Activated naive CD4-positive, alpha-beta T cell treated with anti-CD3 and anti-CD28 coated beads for 36 hours (primary cell): ENCODE measurements around the gene DYNLT2B. TPM values are rescaled to one million over a fixed set of nuclear protein-coding genes. Genes with fewer than 3 reads are reported as not detected.

Experiments
- CTCF ChIA-PET: fragments of 350-600 bp; sonication (Branson Sonifier 250); formaldehyde crosslinking; loops from one replicate; lab custom pipeline; 2021; ENCODE audit warnings: antibody characterized with exemption; lab: Charles Lee
- DNase-seq: peaks from one replicate; pipeline ENCODE4 v3.0.0-alpha.2; 2020
- H3K27ac Mint-ChIP-seq: one replicate; pipeline ENCODE4 v1.8.0; 2021; ENCODE audit warnings: mild to moderate bottlenecking, mixed read lengths
- H3K27me3 Mint-ChIP-seq: one replicate; pipeline ENCODE4 v1.8.0; 2021; ENCODE audit warnings: low read depth, mixed read lengths
- H3K36me3 Mint-ChIP-seq: one replicate; pipeline ENCODE4 v1.8.0; 2021; ENCODE audit warnings: low read depth, mixed read lengths
- H3K4me1 Mint-ChIP-seq: one replicate; pipeline ENCODE4 v1.8.0; 2021; ENCODE audit warnings: low read depth, mixed read lengths
- H3K4me3 Mint-ChIP-seq: one replicate; pipeline ENCODE4 v1.8.0; 2021; ENCODE audit warnings: mild to moderate bottlenecking, moderate library complexity, mixed read lengths
- H3K9me3 Mint-ChIP-seq: one replicate; pipeline ENCODE4 v1.8.0; 2021; ENCODE audit warnings: mixed read lengths
- intact Hi-C: fragments of 100-400 bp; cut with micrococcal nuclease; formaldehyde crosslinking; loops from one replicate; pipeline ENCODE4 v1.15.1; 2023
- total RNA-seq, 2 experiments: library from RNA; stranded (reverse); gene quantifications; one replicate each; pipeline ENCODE4 v1.2.3, GENCODE V29; 2021

The DYNLT2B gene
- total RNA-seq, 2 experiments from 2014 or later = 13.3 TPM

GRCh38 chr3:196287090-196287439, 31.0 kb downstream of the DYNLT2B start:
- no peaks in the 10 kb centered on the region for H3K9me3 Mint-ChIP-seq
- intact Hi-C loops = loop anchor here (1.0 kb wide), 4 partner anchors 8 to 655 kb away; partner anchors contain the start of gene NCBP2
- CTCF ChIA-PET = no interaction called here
- H3K27ac Mint-ChIP-seq = peak overlapping the region; percentile 99
- peak overlapping the region; percentile 100 for H3K4me3 Mint-ChIP-seq
- no peaks in the 10 kb centered on the region for H3K27me3 Mint-ChIP-seq
- H3K4me1 Mint-ChIP-seq = peaks cover 39% of the 10 kb centered on the region
- peaks cover 11% of the 10 kb centered on the region for H3K36me3 Mint-ChIP-seq
- peak; percentile 49 for DNase-seq

GRCh38 chr3:196284396-196284795, 33.6 kb downstream of the DYNLT2B start:
- Mint-ChIP-seq H3K4me1 (peaks cover 59% of the 10 kb centered on the region), H3K4me3 (no peak overlapping the region), H3K27ac (no peak overlapping the region), H3K36me3 (peaks cover 11% of the 10 kb centered on the region), H3K27me3 (no peaks in the 10 kb centered on the region), H3K9me3 (no peaks in the 10 kb centered on the region)
- intact Hi-C loops = no loop called here
- DNase-seq = no peak
- CTCF ChIA-PET = interaction anchor here (0.8 kb wide), 2 partner anchors 11 to 17 kb away, joined by 3 read pairs; no protein-coding TSS in a partner anchor

- CTCF ChIA-PET = interaction anchor here (0.6 to 1.6 kb wide), 3 partner anchors 28 to 237 kb away, joined by 3 to 5 read pairs (median 3); no protein-coding TSS in a partner anchor
- H3K27me3 Mint-ChIP-seq = no peaks in the 10 kb centered on the region
- no peak overlapping the region for H3K4me3 Mint-ChIP-seq
Observed at GRCh38 chr3:196281962-196282361, 36.1 kb downstream of the DYNLT2B start.

GRCh38 chr3:196280689-196281440, 37.2 kb downstream of the DYNLT2B start:
- Mint-ChIP-seq H3K27ac (peak overlapping the region; percentile 0), H3K4me3 (no peak overlapping the region), H3K9me3 (no peaks in the 10 kb centered on the region), H3K27me3 (no peaks in the 10 kb centered on the region), H3K36me3 (peaks cover 7% of the 10 kb centered on the region), H3K4me1 (peaks cover 63% of the 10 kb centered on the region)
- intact Hi-C loops = no loop called here
- peak; percentile 61 for DNase-seq
- CTCF ChIA-PET = interaction anchor here (0.6 to 1.6 kb wide), 4 partner anchors 39 to 424 kb away, joined by 3 to 4 read pairs (median 3); no protein-coding TSS in a partner anchor

More at GRCh38 chr3:196281962-196282361, 36.1 kb downstream of the DYNLT2B start:
- no peak overlapping the region for H3K27ac Mint-ChIP-seq
- DNase-seq = no peak
- no peaks in the 10 kb centered on the region for H3K9me3 Mint-ChIP-seq
- intact Hi-C loops = no loop called here
- H3K36me3 Mint-ChIP-seq = peaks cover 7% of the 10 kb centered on the region
- H3K4me1 Mint-ChIP-seq = peaks cover 71% of the 10 kb centered on the region

- H3K4me1 Mint-ChIP-seq = peaks cover 73% of the 10 kb centered on the region
- H3K4me3 Mint-ChIP-seq = peak overlapping the region; percentile 45
- peak overlapping the region; percentile 94 for H3K27ac Mint-ChIP-seq
- CTCF ChIA-PET = interaction anchor here (0.6 to 2.1 kb wide), 2 partner anchors 10 to 42 kb away, joined by 3 to 7 read pairs; no protein-coding TSS in a partner anchor
- peaks cover 18% of the 10 kb centered on the region for H3K36me3 Mint-ChIP-seq
- H3K27me3 Mint-ChIP-seq = no peaks in the 10 kb centered on the region
- intact Hi-C loops = loop anchor here (2.0 kb wide), 1 partner anchor 158 kb away; the partner anchor contains the start of gene UBXN7
- H3K9me3 Mint-ChIP-seq = peaks cover 1% of the 10 kb centered on the region
- no peak for DNase-seq
Observed at GRCh38 chr3:196275126-196275525, 42.9 kb downstream of the DYNLT2B start.

GRCh38 chr3:196274585-196274984, 43.5 kb downstream of the DYNLT2B start:
- Mint-ChIP-seq H3K27me3 (no peaks in the 10 kb centered on the region), H3K4me3 (peak overlapping the region; percentile 52), H3K36me3 (peaks cover 19% of the 10 kb centered on the region), H3K9me3 (peaks cover 1% of the 10 kb centered on the region), H3K4me1 (peaks cover 73% of the 10 kb centered on the region), H3K27ac (peak overlapping the region; percentile 94)
- DNase-seq = peak; percentile 86
- intact Hi-C loops = loop anchor here (1.0 to 2.0 kb wide), 7 partner anchors 13 to 228 kb away; partner anchors contain the start of genes DYNLT2B, PCYT1A, TFRC and UBXN7
- CTCF ChIA-PET = interaction anchor here (0.6 to 2.1 kb wide), 3 partner anchors 11 to 1752 kb away, joined by 3 to 7 read pairs (median 5); no protein-coding TSS in a partner anchor

GRCh38 chr3:196273655-196274054, 44.4 kb downstream of the DYNLT2B start:
- H3K36me3 Mint-ChIP-seq = peaks cover 25% of the 10 kb centered on the region
- H3K27ac Mint-ChIP-seq = peak overlapping the region; percentile 94
- peaks cover 68% of the 10 kb centered on the region for H3K4me1 Mint-ChIP-seq
- intact Hi-C loops = loop anchor here (1.0 to 2.0 kb wide), 7 partner anchors 14 to 229 kb away; partner anchors contain the start of genes DYNLT2B, PCYT1A, TFRC and UBXN7
- peaks cover 1% of the 10 kb centered on the region for H3K9me3 Mint-ChIP-seq
- DNase-seq = no peak
- CTCF ChIA-PET = interaction anchor here (0.5 to 1.5 kb wide), 5 partner anchors 10 to 249 kb away, joined by 3 to 7 read pairs (median 3); no protein-coding TSS in a partner anchor
- no peak overlapping the region for H3K4me3 Mint-ChIP-seq
- H3K27me3 Mint-ChIP-seq = no peaks in the 10 kb centered on the region

- H3K36me3 Mint-ChIP-seq = peaks cover 24% of the 10 kb centered on the region
- intact Hi-C loops = no loop called here
- H3K4me1 Mint-ChIP-seq = peaks cover 62% of the 10 kb centered on the region
- CTCF ChIA-PET = interaction anchor here (0.5 to 1.5 kb wide), 11 partner anchors 10 to 249 kb away, joined by 3 to 7 read pairs (median 3); partner anchors contain the start of gene DYNLT2B
- H3K9me3 Mint-ChIP-seq = peaks cover 1% of the 10 kb centered on the region
- no peaks in the 10 kb centered on the region for H3K27me3 Mint-ChIP-seq
- H3K4me3 Mint-ChIP-seq = no peak overlapping the region
- H3K27ac Mint-ChIP-seq = peak overlapping the region; percentile 94
- no peak for DNase-seq
Observed at GRCh38 chr3:196272826-196273225, 45.2 kb downstream of the DYNLT2B start.

GRCh38 chr3:196270499-196270898, 47.5 kb downstream of the DYNLT2B start:
- peaks cover 22% of the 10 kb centered on the region for H3K36me3 Mint-ChIP-seq
- intact Hi-C loops = no loop called here
- CTCF ChIA-PET = no interaction called here
- peaks cover 52% of the 10 kb centered on the region for H3K4me1 Mint-ChIP-seq
- H3K27me3 Mint-ChIP-seq = no peaks in the 10 kb centered on the region
- H3K9me3 Mint-ChIP-seq = peaks cover 1% of the 10 kb centered on the region
- no peak overlapping the region for H3K4me3 Mint-ChIP-seq
- DNase-seq = no peak
- no peak overlapping the region for H3K27ac Mint-ChIP-seq

- Mint-ChIP-seq H3K27ac (no peak overlapping the region), H3K4me3 (no peak overlapping the region), H3K4me1 (peaks cover 35% of the 10 kb centered on the region), H3K27me3 (no peaks in the 10 kb centered on the region), H3K9me3 (peaks cover 1% of the 10 kb centered on the region), H3K36me3 (peaks cover 21% of the 10 kb centered on the region)
- CTCF ChIA-PET = interaction anchor here (0.6 to 2.0 kb wide), 3 partner anchors 137 to 343 kb away, joined by 3 to 5 read pairs (median 4); no protein-coding TSS in a partner anchor
- DNase-seq = no peak
- intact Hi-C loops = no loop called here
Observed at GRCh38 chr3:196268284-196269163, 49.5 kb downstream of the DYNLT2B start.

- no peaks in the 10 kb centered on the region for H3K9me3 Mint-ChIP-seq
- H3K4me1 Mint-ChIP-seq = peaks cover 4% of the 10 kb centered on the region
- no peaks in the 10 kb centered on the region for H3K27me3 Mint-ChIP-seq
- no peak overlapping the region for H3K4me3 Mint-ChIP-seq
- intact Hi-C loops = no loop called here
- CTCF ChIA-PET = no interaction called here
- no peak overlapping the region for H3K27ac Mint-ChIP-seq
- DNase-seq = no peak
- H3K36me3 Mint-ChIP-seq = peaks cover 9% of the 10 kb centered on the region
Observed at GRCh38 chr3:196263819-196264218, 54.2 kb downstream of the DYNLT2B start.
